ENCODE data around the gene GNG2.

Gene GNG2

DNA sequence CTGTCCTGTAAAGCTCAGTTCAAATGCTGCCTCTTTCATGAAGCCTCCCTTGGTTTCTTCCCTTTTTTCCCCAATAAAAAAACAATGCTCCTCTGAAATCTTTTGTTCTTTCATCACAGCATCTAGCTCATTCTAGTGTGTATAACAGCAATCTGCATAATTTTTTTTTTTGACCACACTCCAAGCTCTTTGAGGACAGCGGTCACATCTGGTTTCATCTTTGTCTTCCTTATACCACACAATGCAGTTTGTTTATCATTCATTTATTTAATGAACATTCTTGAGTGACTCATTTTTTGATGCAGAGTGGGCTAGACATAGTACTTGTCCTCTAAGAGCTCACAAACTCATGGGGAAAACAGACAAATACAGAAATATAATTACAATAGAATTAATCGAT is 7.3 kb downstream of the GNG2 start:
- Histone ChIP-seq H3K36me3 (ENCODE audit: insufficient read depth, insufficient read length, low read length) (no peaks in the 10 kb centered on the region), H3K9me3 (ENCODE audit: insufficient read depth, low read length) (no peaks in the 10 kb centered on the region), H3K4me3 (ENCODE audit: insufficient read length, low read depth) (no peak overlapping the region), H3K9ac (ENCODE audit: insufficient read length, low read depth) (no peak overlapping the region), H3K4me1 (ENCODE audit: insufficient read depth, insufficient read length) (no peaks in the 10 kb centered on the region), H3K27me3 (ENCODE audit: insufficient read depth, insufficient read length) (no peaks in the 10 kb centered on the region)
- DNase-seq (ENCODE audit: low read depth, low spot score): no peak
- TF ChIP-seq ZNF274 (IDR thresholded peaks at IDR 0.05; ENCODE audit: low read depth, low read length) (no peak), SUZ12 (IDR thresholded peaks at IDR 0.05; ENCODE audit: extremely low read depth, insufficient read depth, insufficient read length) (no peak), YY1 (IDR thresholded peaks at IDR 0.05; ENCODE audit: insufficient read depth, insufficient read length) (no peak)

GRCh38 chr14:51868405-51868804 is 8.0 kb downstream of the GNG2 start:
- Histone ChIP-seq H3K4me3 (ENCODE audit: insufficient read length, low read depth) (no peak overlapping the region), H3K9ac (ENCODE audit: insufficient read length, low read depth) (no peak overlapping the region), H3K27me3 (ENCODE audit: insufficient read depth, insufficient read length) (no peaks in the 10 kb centered on the region), H3K9me3 (ENCODE audit: insufficient read depth, low read length) (no peaks in the 10 kb centered on the region), H3K36me3 (ENCODE audit: insufficient read depth, insufficient read length, low read length) (no peaks in the 10 kb centered on the region), H3K4me1 (ENCODE audit: insufficient read depth, insufficient read length) (no peaks in the 10 kb centered on the region)
- no peak for TF ChIP-seq YY1 (IDR thresholded peaks at IDR 0.05; ENCODE audit: insufficient read depth, insufficient read length)
- no peak for DNase-seq (ENCODE audit: low read depth, low spot score)

DNA sequence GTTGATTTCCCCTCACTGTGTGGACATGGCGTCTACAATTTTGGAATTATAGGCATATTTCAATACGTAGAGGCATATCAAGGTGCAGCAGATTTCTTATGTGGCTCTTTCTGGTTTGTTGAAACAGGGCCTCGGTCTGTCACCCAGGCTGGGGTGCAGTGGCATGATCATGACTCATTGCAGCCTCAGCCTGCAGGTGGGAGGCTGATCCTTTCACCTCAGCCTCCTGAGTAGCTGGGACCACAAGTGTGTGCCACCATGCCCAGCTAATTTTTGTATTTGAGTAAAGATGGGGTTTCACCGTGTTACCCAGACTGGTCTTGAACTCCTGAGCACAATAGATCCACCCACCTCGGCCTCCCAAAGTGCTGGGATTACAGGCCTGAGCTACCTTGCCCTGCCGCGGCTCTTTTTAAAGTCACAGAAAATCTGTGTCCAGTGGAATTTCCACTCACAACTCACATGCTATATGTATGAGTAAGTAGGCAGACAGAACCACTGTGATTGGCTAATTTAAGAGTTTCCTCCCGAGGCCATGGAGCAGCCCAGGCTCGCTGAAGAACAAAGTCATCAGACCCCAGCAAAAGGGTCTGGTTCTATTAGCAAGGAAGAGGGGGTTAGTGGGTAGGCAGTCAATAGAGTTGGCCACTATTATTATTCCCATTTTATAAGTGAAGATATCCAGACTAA is 9.1 kb downstream of the GNG2 start:
- Histone ChIP-seq H3K36me3 (ENCODE audit: insufficient read depth, insufficient read length, low read length) (no peaks in the 10 kb centered on the region), H3K9ac (ENCODE audit: insufficient read length, low read depth) (no peak overlapping the region), H3K4me1 (ENCODE audit: insufficient read depth, insufficient read length) (no peaks in the 10 kb centered on the region), H3K9me3 (ENCODE audit: insufficient read depth, low read length) (no peaks in the 10 kb centered on the region), H3K4me3 (ENCODE audit: insufficient read length, low read depth) (no peak overlapping the region), H3K27me3 (ENCODE audit: insufficient read depth, insufficient read length) (no peaks in the 10 kb centered on the region)
- TF ChIP-seq YY1 (IDR thresholded peaks at IDR 0.05; ENCODE audit: insufficient read depth, insufficient read length) (no peak), SUZ12 (IDR thresholded peaks at IDR 0.05; ENCODE audit: extremely low read depth, insufficient read depth, insufficient read length) (no peak), ZNF274 (IDR thresholded peaks at IDR 0.05; ENCODE audit: low read depth, low read length) (no peak)
- no peak for DNase-seq (ENCODE audit: low read depth, low spot score)

GRCh38 chr14:51870606-51871005 is 10.2 kb downstream of the GNG2 start:
- TF ChIP-seq ZNF274 (IDR thresholded peaks at IDR 0.05; ENCODE audit: low read depth, low read length): no peak
- TF ChIP-seq SUZ12 (IDR thresholded peaks at IDR 0.05; ENCODE audit: extremely low read depth, insufficient read depth, insufficient read length): no peak
- no peak for TF ChIP-seq YY1 (IDR thresholded peaks at IDR 0.05; ENCODE audit: insufficient read depth, insufficient read length)
- H3K4me1 ChIP-seq (ENCODE audit: insufficient read depth, insufficient read length): no peaks in the 10 kb centered on the region
- H3K9ac ChIP-seq (ENCODE audit: insufficient read length, low read depth): no peak overlapping the region
- H3K9me3 ChIP-seq (ENCODE audit: insufficient read depth, low read length): no peaks in the 10 kb centered on the region
- no peaks in the 10 kb centered on the region for H3K27me3 ChIP-seq (ENCODE audit: insufficient read depth, insufficient read length)
- no peak overlapping the region for H3K4me3 ChIP-seq (ENCODE audit: insufficient read length, low read depth)
- no peaks in the 10 kb centered on the region for H3K36me3 ChIP-seq (ENCODE audit: insufficient read depth, insufficient read length, low read length)
- DNase-seq (ENCODE audit: low read depth, low spot score): no peak

GRCh38 chr14:51871846-51872245 is 11.4 kb downstream of the GNG2 start:
- DNase-seq (ENCODE audit: low read depth, low spot score): no peak

GRCh38 chr14:51872396-51872795 is 12.0 kb downstream of the GNG2 start:
- Histone ChIP-seq H3K9me3 (ENCODE audit: insufficient read depth, low read length) (no peaks in the 10 kb centered on the region), H3K9ac (ENCODE audit: insufficient read length, low read depth) (no peak overlapping the region), H3K36me3 (ENCODE audit: insufficient read depth, insufficient read length, low read length) (no peaks in the 10 kb centered on the region), H3K4me1 (ENCODE audit: insufficient read depth, insufficient read length) (no peaks in the 10 kb centered on the region), H3K4me3 (ENCODE audit: insufficient read length, low read depth) (no peak overlapping the region), H3K27me3 (ENCODE audit: insufficient read depth, insufficient read length) (no peaks in the 10 kb centered on the region)
- DNase-seq (ENCODE audit: low read depth, low spot score): no peak
- no peak for TF ChIP-seq YY1 (IDR thresholded peaks at IDR 0.05; ENCODE audit: insufficient read depth, insufficient read length)
- no peak for TF ChIP-seq ZNF274 (IDR thresholded peaks at IDR 0.05; ENCODE audit: low read depth, low read length)
- TF ChIP-seq SUZ12 (IDR thresholded peaks at IDR 0.05; ENCODE audit: extremely low read depth, insufficient read depth, insufficient read length): no peak

More at GRCh38 chr14:51871846-51872245, 11.4 kb downstream of the GNG2 start:
- no peaks in the 10 kb centered on the region for H3K36me3 ChIP-seq (ENCODE audit: insufficient read depth, insufficient read length, low read length)
- no peak overlapping the region for H3K9ac ChIP-seq (ENCODE audit: insufficient read length, low read depth)
- TF ChIP-seq ZNF274 (IDR thresholded peaks at IDR 0.05; ENCODE audit: low read depth, low read length) (no peak), YY1 (IDR thresholded peaks at IDR 0.05; ENCODE audit: insufficient read depth, insufficient read length) (no peak), SUZ12 (IDR thresholded peaks at IDR 0.05; ENCODE audit: extremely low read depth, insufficient read depth, insufficient read length) (no peak)
- no peak overlapping the region for H3K4me3 ChIP-seq (ENCODE audit: insufficient read length, low read depth)
- H3K9me3 ChIP-seq (ENCODE audit: insufficient read depth, low read length): no peaks in the 10 kb centered on the region
- H3K4me1 ChIP-seq (ENCODE audit: insufficient read depth, insufficient read length): no peaks in the 10 kb centered on the region
- H3K27me3 ChIP-seq (ENCODE audit: insufficient read depth, insufficient read length): no peaks in the 10 kb centered on the region

DNA sequence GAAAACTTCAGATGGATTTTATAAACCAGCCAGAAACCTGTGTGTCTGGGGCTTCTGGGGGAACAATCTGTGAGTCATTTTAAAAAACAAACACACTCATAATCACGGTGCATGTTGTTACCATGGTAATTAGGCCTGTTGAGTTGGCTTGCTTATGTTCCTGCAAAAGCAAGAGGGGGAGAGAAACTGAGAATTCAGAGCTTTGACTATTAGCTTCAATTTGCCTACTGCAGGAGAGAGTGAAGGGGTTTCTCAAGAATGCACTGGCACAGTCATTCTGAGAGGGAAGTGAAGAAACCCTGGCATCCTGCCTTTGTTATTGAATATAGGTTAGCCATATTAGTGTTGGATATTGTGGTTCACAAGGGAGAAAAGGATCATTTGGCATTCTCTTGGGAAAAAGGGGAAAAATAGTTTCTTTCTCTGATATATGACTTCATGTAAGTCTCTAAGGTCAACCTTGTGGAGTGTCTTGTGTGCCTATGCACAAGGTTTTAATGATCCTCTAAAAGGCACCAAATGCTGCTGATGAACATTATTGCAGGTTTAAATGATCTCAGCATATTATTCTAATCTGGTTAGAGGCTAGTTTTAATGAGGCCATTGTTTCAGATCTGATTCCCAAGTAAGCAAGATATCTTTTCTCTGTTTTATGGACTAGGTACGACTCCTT is 12.9 kb downstream of the GNG2 start:
- DNase-seq (ENCODE audit: low read depth, low spot score): no peak
- Histone ChIP-seq H3K27me3 (ENCODE audit: insufficient read depth, insufficient read length) (no peaks in the 10 kb centered on the region), H3K4me3 (ENCODE audit: insufficient read length, low read depth) (no peak overlapping the region), H3K9ac (ENCODE audit: insufficient read length, low read depth) (no peak overlapping the region), H3K9me3 (ENCODE audit: insufficient read depth, low read length) (no peaks in the 10 kb centered on the region), H3K36me3 (ENCODE audit: insufficient read depth, insufficient read length, low read length) (no peaks in the 10 kb centered on the region), H3K4me1 (ENCODE audit: insufficient read depth, insufficient read length) (no peaks in the 10 kb centered on the region)
- TF ChIP-seq YY1 (IDR thresholded peaks at IDR 0.05; ENCODE audit: insufficient read depth, insufficient read length) (no peak), SUZ12 (IDR thresholded peaks at IDR 0.05; ENCODE audit: extremely low read depth, insufficient read depth, insufficient read length) (no peak), ZNF274 (IDR thresholded peaks at IDR 0.05; ENCODE audit: low read depth, low read length) (no peak)
